Endothelial cell of umbilical vein (primary cell): ENCODE data around the gene SSR4. TPM values are rescaled to one million over a fixed set of nuclear protein-coding genes. Genes with fewer than 3 reads are reported as not detected.

ENCODE experiments used
- BruUV-seq: library from RNA; stranded (reverse); fragments of 400-500 nt; replicated peaks from 2 replicates; lab custom pipeline; 2021; lab: Mats Ljungman, UMichigan
- CTCF ChIA-PET: fragments of 300-600, 350-600 bp; sonication (Branson Sonifier 250); formaldehyde crosslinking; loops from one replicate; lab custom pipeline; 2021; ENCODE audit warnings: antibody characterized with exemption, inconsistent platforms; lab: Charles Lee
- POLR2A ChIA-PET: fragments of 300-600, 350-600 bp; sonication (Branson Sonifier 250); formaldehyde crosslinking; loops from one replicate; lab custom pipeline; 2021; ENCODE audit warnings: antibody characterized with exemption, inconsistent platforms; lab: Charles Lee
- DNase-seq: peaks from one replicate; pipeline ENCODE4 v3.0.0-alpha.2; 2011; ENCODE audit warnings: low read depth, low spot score
- FAIRE-seq: peaks from 2 replicates; lab custom pipeline; 2011; peaks lifted over from hg19 to GRCh38; lab: Jason Lieb, UNC
- H2AFZ ChIP-seq: 2 replicates; pipeline ENCODE4 v1.6.0; 2012; ENCODE audit warnings: low read depth, low read length, control low read depth, inconsistent platforms
- H3K27ac ChIP-seq: 2 replicates; pipeline ENCODE4 v1.5.1; 2011; ENCODE audit warnings: low read depth, mild to moderate bottlenecking, control low read depth, low read length, moderate library complexity; ENCODE audit not compliant: insufficient read depth
- H3K27me3 ChIP-seq, 2 experiments: 2 replicates each; pipeline versions ENCODE4 v1.6.0 to v1.6.1; 2011; ENCODE audit warnings: low read length in 2 of 2, mixed read lengths in 1 of 2; ENCODE audit not compliant: control insufficient read depth in 2 of 2, insufficient read depth in 2 of 2
- H3K36me3 ChIP-seq, 2 experiments: 2 replicates in 1 of 2; 3 replicates in 1 of 2; pipeline ENCODE4 v1.5.1; 2011; ENCODE audit warnings: low read length in 2 of 2, mild to moderate bottlenecking in 1 of 2, moderate library complexity in 1 of 2; ENCODE audit not compliant: control insufficient read depth in 2 of 2, insufficient read depth in 2 of 2; ENCODE audit errors: extremely low read depth in 1 of 2
- H3K4me1 ChIP-seq: 3 replicates; pipeline ENCODE4 v1.5.1; 2011; ENCODE audit warnings: mild to moderate bottlenecking, low read length; ENCODE audit not compliant: control insufficient read depth, insufficient read depth; ENCODE audit errors: extremely low read depth
- H3K4me2 ChIP-seq: 2 replicates; pipeline ENCODE4 v1.6.1; 2011; ENCODE audit warnings: low read length, control low read depth, mixed read lengths; ENCODE audit not compliant: insufficient read depth
- H3K4me3 ChIP-seq, 3 experiments: fragments of 200-600 bp in 1 of 3; sonication (generic), shearing (Covaris generic) in 1 of 3; replicated peaks in 1 of 3; 2 replicates each; pipeline ENCODE4 v1.5.1; 2011 to 2016; ENCODE audit warnings: control low read depth in 3 of 3, low read length in 3 of 3, mild to moderate bottlenecking in 2 of 3, inconsistent platforms in 1 of 3, low read depth in 1 of 3, moderate library complexity in 1 of 3; ENCODE audit not compliant: insufficient read depth in 1 of 3
- H3K79me2 ChIP-seq: 2 replicates; pipeline ENCODE4 v1.6.0; 2012; ENCODE audit warnings: low read length, inconsistent platforms; ENCODE audit not compliant: control insufficient read depth, insufficient read depth
- H3K9ac ChIP-seq: replicated peaks from 2 replicates; pipeline ENCODE3; 2011; ENCODE audit warnings: low read length, control low read depth; ENCODE audit not compliant: insufficient read depth; ENCODE audit errors: extremely low read depth
- H3K9me1 ChIP-seq: replicated peaks from 3 replicates; pipeline ENCODE4 v1.6.0; 2011; ENCODE audit warnings: mild to moderate bottlenecking, low read length; ENCODE audit not compliant: control insufficient read depth, insufficient read depth; ENCODE audit errors: extremely low read depth
- H3K9me3 ChIP-seq: replicated peaks from 2 replicates; pipeline ENCODE4 v1.5.1; 2012; ENCODE audit warnings: low read length, inconsistent platforms; ENCODE audit not compliant: control insufficient read depth, insufficient read depth
- H4K20me1 ChIP-seq: replicated peaks from 2 replicates; pipeline ENCODE3; 2011; ENCODE audit warnings: mild to moderate bottlenecking, low read length; ENCODE audit not compliant: control insufficient read depth, insufficient read depth; ENCODE audit errors: extremely low read depth
- MYC ChIP-seq: IDR thresholded peaks from one replicate; pipeline ENCODE4 v1.6.1; 2011; ENCODE audit warnings: mild to moderate bottlenecking, low read depth, low read length
- POLR2A ChIP-seq: IDR thresholded peaks from 2 replicates; pipeline ENCODE4 v1.6.1; 2012; ENCODE audit warnings: low read depth, mild to moderate bottlenecking, control low read depth, low read length
- POLR2AphosphoS5 ChIP-seq: IDR thresholded peaks from 2 replicates; pipeline ENCODE4 v1.6.1; 2012; ENCODE audit warnings: low read depth, mild to moderate bottlenecking, control low read depth, low read length, moderate library complexity; ENCODE audit not compliant: insufficient read depth
- dilution Hi-C: fragments of 300-500 bp; cut with MboI; formaldehyde crosslinking; loops from one replicate; pipeline ENCODE4 v1.15.0; 2019; ENCODE audit warnings: low sequenced_read_pairs; ENCODE audit not compliant: extremely low pct_ligation_motif_present
- intact Hi-C: fragments of 100-400 bp; cut with micrococcal nuclease; formaldehyde crosslinking; loops from one replicate; pipeline ENCODE4 v1.10.0; 2022
- polyA plus RNA-seq, 4 experiments: library from polyadenylated mRNA; depleted of rRNA in 3 of 4; stranded (reverse) in 3 of 4; unstranded in 1 of 4; fragments of >200 nt; gene quantifications; 2 replicates each; pipeline versions ENCODE4 v1.2.1 to v1.2.3, GENCODE V29; 2011 to 2012; ENCODE audit warnings: missing spikeins in 1 of 4
- total RNA-seq: library from RNA; stranded (reverse); gene quantifications from 2 replicates; pipeline ENCODE4 v1.2.3, GENCODE V29; 2021
- TF ChIP-seq, protein P1 (sequence below): IDR thresholded peaks from 2 replicates; pipeline ENCODE4 v1.6.1; 2011; ENCODE audit not compliant: insufficient read depth, insufficient read length
- TF ChIP-seq, protein P2 (sequence below), 2 donors: IDR thresholded peaks; 1 replicate in 1 of 2; 2 replicates in 1 of 2; pipeline ENCODE4 v1.5.1; 2011; ENCODE audit warnings: low read length in 2 of 2, mild to moderate bottlenecking in 2 of 2, moderate library complexity in 2 of 2, control low read depth in 1 of 2, inconsistent platforms in 1 of 2, low read depth in 1 of 2; ENCODE audit not compliant: insufficient read depth in 1 of 2; ENCODE audit errors: extremely low read depth in 1 of 2

The SSR4 gene
- total and polyA plus RNA-seq, 2 donors (not counting 3 experiments of a cell fraction or from before 2014, with no cell fraction given): 235 to 732 TPM

GRCh38 chrX:153794897-153795816, 689 bp downstream of the SSR4 start:
- Histone ChIP-seq H3K4me2 (peak overlapping the region; percentile 50), H3K9ac (peak overlapping the region; percentile 75), H3K79me2 (peaks cover 58% of the 10 kb centered on the region), H2AFZ (no peak overlapping the region), H3K27ac (peak overlapping the region; percentile 50), H4K20me1 (no peaks in the 10 kb centered on the region), H3K9me3 (no peaks in the 10 kb centered on the region), H3K4me3 (peak overlapping the region; percentile 39 to 75 (median 63)), H3K4me1 (peaks cover 15% of the 10 kb centered on the region), H3K36me3 (peaks cover 0 to 18% of the 10 kb centered on the region in 2 experiments), H3K27me3 (no peaks in the 10 kb centered on the region), H3K9me1 (no peaks in the 10 kb centered on the region)
- FAIRE-seq (peak; percentile 38), DNase-seq (peak; percentile 5)
- no peak for TF ChIP-seq POLR2A
- TF ChIP-seq, protein P1, sequence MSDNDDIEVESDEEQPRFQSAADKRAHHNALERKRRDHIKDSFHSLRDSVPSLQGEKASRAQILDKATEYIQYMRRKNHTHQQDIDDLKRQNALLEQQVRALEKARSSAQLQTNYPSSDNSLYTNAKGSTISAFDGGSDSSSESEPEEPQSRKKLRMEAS: no peak
- no peak for TF ChIP-seq MYC
- TF ChIP-seq, protein P2, sequence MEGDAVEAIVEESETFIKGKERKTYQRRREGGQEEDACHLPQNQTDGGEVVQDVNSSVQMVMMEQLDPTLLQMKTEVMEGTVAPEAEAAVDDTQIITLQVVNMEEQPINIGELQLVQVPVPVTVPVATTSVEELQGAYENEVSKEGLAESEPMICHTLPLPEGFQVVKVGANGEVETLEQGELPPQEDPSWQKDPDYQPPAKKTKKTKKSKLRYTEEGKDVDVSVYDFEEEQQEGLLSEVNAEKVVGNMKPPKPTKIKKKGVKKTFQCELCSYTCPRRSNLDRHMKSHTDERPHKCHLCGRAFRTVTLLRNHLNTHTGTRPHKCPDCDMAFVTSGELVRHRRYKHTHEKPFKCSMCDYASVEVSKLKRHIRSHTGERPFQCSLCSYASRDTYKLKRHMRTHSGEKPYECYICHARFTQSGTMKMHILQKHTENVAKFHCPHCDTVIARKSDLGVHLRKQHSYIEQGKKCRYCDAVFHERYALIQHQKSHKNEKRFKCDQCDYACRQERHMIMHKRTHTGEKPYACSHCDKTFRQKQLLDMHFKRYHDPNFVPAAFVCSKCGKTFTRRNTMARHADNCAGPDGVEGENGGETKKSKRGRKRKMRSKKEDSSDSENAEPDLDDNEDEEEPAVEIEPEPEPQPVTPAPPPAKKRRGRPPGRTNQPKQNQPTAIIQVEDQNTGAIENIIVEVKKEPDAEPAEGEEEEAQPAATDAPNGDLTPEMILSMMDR (IDR thresholded peaks at IDR 0.05; ENCODE audit: extremely low read depth in 1 of 2, insufficient read depth in 1 of 2, low read depth in 1 of 2, low read length in 2 of 2): no peak
- no peak for TF ChIP-seq POLR2AphosphoS5
- intact Hi-C loops (loop anchor here (2.0 to 10.0 kb wide), 3 partner anchors 30 to 80 kb away; partner anchors contain the start of gene PLXNB3), dilution Hi-C loops (no loop called here)
- ChIA-PET CTCF (interaction anchor here (1.0 to 1.9 kb wide), 2 partner anchors 128 to 152 kb away, joined by 6 to 13 read pairs; no protein-coding TSS in a partner anchor), POLR2A (no interaction called here)
- TSS peak; percentile 68 for BruUV-seq
